GDM1 (cell line): ENCODE results near the gene SLC16A13.
A peak's percentile ranks its signal among the peaks of the same experiment; 100 is the strongest.

Experiments
- DNase-seq: peaks from one replicate; lab custom pipeline; 2025; lab: John Stamatoyannopoulos, UW

Gene SLC16A13

DNA sequence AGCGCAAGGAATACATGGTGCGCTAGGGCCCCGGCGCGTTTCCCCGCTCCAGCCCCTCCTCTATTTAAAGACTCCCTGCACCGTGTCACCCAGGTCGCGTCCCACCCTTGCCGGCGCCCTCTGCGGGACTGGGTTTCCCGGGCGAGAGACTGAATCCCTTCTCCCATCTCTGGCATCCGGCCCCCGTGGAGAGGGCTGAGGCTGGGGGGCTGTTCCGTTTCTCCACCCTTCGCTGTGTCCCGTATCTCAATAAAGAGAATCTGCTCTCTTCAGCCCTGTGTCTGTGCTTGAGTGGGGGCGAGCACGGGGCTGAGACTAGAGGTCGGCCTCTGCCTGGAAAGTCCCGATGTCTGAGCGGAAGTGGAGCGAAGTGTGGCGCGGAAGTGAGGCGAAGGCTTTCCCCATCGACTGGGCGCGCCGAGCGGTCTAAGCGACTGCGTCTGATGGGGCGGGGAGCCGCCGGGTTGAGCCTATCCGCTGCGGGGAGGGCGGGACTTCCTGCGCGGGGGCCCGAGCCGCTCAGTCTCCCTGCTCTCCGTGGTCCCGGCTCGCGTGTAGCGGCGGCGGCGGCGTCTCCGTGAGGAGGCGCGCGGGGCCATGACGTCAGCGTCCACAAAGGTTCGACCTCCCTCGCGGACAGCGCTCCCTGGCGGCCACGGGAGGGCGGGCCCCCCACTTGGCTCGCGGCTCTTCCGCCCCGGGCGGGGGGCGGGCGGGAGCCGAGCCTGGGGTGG is 21.4 kb upstream of the SLC16A13 start:
- DNase-seq = peak; percentile 98

DNA sequence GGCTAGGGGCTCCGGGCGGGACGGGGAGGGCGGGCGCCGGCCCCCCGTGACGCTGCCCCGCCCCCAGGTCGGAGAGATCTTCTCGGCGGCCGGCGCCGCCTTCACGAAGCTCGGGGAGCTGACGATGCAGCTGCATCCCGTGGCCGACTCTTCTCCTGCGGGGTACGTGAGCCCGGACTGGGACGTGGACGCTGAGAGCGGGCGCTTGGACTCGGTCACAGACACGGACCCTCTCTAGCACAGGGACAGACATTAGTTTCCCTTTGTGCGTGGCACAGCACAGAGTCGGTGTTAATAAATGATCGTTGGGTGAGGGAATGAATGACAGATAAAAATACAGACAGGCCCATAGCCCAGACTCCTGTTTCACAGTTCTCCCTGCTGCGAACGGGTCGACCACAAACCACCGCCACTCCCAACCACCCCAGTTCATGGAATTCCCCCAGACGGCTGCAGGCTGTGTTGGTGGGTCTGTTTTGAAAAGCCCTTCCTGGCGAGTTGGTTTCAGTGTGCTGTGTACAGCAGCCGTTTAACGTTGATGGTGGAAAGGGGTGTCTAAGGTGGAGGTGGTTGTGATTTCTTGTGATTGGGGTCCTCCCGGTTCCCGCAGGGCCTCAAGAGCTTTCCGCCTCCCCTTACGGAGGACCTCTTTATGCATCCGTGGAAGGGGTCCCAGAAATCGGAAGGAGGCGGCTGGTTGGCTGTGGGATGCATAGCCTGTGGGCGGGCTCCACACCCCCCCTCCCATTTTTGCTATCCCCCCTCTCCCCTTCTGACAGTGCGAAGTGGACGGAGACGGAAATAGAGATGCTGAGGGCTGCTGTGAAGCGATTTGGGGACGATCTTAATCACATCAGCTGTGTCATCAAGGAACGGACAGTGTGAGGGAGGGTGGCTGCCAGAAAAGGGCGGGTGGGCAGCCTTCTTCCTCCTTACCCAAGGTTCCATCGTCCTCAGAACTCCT is 20.5 kb upstream of the SLC16A13 start:
- no peak for DNase-seq

DNA sequence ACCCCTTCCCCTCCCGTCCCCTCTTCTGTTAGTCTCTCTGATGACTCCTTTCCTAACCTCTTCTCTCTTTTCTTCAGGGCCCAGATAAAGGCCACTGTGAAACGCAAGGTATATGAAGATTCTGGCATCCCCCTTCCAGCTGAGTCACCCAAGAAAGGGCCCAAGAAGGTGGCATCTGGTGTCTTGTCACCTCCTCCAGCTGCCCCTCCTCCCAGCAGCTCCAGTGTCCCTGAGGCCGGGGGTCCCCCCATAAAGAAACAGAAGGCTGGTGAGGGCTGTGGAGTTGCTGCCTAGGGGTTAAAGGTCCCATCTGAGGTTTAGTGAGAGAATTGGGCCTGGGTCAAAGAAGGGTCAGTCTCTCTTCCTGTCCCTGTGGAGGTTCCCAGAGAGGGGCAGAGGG is 19.4 kb upstream of the SLC16A13 start:
- no peak for DNase-seq

DNA sequence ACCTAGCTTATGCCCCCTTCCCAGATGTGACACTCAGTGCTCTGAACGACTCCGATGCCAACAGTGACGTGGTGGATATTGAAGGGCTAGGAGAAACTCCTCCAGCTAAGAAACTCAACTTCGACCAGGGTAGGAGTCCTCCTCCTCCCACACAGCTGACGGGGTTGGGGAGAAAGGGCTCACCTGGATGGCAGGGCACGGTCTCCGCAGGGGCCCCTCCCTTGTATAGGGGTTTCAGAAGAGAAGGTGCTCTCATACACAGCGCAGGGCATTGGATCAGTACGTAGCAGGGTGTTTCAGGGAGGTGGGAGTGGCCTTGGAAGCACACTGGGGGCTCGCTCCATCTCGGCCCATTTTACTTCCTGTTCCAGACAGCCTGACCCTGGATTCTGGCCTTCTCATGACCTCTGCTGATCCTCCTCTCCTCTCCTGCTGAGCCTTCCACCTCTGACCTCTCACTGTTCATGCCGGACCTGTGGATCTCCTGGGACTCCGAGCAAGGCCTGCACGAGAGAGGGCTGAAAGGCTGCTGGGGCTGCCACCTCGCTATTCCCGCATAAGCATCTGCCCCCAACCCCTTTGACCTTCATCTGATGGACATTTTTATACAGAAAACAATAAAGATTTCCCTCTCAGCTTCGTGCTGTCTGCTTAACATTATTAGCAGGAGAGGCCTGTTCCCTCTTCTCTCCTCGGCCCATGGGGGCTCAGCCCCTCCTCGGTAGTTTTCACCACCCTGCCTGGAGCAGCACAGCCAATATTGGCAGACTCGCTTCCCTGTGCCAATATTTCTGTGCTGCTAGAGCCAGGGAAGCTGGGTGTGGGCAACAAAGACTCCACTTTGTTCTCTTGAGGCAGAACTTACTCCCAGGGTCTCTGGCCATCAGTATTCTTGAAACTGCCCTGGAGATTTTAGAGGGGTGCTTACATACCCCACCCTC is 18.7 kb upstream of the SLC16A13 start:
- no peak for DNase-seq

DNA sequence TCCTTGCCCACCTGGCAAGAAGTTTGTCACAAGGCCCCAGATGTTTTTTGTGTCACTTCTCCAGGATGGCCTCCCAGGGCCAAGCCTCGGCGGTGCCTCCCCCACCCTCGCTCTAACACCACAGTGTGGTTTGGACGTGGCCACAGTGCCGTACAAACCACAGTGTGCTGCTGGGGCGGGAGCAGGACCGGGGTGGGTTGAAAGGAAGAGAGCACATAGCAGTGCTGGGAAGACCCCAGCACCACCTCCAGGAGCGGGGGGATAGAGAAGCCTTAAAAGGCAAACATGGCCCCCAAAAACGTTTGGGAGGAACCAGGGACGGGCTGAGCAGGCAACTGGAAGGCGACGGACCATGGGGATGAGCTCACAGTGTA is 18.0 kb upstream of the SLC16A13 start:
- peak; percentile 45 for DNase-seq

DNA sequence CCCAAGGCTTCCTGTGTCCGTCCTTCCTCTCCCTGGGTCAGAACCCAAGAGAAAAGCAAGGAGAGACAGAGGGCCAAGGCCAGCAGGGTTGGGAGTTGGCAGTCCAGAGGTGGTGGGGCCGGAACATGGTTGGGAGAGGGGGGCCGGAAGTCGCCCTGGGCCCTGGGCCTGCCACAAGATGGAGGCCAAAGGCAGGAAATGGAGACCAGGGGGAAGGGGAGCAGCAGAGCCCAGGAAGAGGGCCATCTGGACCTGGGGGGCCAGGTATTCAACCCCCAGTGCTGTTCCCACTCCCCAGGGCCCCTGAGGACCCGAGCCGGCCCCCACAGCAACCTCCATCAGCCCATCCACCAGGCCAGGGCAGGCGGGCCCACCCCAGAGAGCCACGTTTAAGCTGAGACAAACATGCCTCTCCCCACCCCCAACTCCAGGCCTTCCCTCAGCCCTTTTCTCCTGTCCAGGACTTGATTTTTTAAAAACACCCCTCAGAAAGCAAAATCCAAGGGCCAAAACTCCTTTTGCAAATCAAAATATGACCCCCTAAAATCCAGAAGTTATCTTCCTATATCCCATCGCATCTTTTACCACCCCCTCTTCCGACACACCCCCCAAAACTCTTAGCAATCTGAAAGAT is 17.4 kb upstream of the SLC16A13 start:
- no peak for DNase-seq

DNA sequence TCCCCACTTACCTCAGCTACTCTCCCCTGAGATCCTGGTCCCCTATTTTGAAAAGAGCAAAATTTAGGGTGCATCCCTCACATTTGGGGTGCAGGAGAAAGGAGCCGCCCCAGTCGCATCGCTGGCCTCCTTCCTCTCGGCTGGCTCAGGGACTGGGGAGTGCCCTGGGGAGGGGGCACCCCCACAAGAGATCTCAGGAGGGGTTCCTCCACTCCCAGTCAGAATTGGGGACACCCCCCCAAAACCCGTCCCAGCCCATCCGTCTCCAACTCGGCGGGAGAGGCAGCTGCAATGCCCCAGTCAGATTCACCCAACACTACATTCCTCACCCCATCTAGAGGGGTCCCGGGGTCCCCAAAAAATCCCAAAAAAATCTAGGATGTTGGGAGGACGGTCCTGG is 16.4 kb upstream of the SLC16A13 start:
- no peak for DNase-seq

DNA sequence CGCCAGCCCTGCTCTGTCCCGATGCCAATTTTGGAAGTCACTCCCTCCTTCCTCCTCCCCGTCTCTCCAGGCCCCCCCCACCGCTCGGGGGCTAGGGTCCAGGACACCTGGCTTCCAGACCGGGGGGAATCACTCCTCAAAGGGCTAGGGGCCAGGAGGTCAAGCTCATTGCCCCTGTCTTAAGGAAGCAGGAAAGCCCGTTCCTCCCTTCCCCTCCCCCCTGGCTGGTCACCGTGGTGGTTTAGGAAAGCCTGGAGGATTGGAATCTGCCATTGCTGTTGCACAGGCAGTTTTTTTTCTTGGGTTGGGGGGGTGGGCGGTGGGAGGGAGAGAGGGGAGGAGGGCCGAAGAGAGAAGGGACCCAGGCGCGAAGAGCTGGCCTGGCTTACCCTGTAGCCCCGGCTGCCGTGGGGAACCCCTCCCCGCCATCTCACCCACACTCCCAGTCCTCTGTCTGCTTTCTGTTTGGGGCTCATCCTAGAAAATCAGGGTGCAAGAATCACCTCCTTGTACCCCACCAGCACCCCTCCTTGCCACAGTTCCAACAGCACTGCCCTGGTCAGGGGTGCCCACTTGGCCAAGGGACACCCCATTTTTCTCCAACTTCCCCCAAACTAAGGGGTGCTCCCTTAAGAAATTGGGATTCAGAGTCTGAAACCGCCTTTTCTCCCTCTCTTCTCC is 15.8 kb upstream of the SLC16A13 start:
- no peak for DNase-seq

DNA sequence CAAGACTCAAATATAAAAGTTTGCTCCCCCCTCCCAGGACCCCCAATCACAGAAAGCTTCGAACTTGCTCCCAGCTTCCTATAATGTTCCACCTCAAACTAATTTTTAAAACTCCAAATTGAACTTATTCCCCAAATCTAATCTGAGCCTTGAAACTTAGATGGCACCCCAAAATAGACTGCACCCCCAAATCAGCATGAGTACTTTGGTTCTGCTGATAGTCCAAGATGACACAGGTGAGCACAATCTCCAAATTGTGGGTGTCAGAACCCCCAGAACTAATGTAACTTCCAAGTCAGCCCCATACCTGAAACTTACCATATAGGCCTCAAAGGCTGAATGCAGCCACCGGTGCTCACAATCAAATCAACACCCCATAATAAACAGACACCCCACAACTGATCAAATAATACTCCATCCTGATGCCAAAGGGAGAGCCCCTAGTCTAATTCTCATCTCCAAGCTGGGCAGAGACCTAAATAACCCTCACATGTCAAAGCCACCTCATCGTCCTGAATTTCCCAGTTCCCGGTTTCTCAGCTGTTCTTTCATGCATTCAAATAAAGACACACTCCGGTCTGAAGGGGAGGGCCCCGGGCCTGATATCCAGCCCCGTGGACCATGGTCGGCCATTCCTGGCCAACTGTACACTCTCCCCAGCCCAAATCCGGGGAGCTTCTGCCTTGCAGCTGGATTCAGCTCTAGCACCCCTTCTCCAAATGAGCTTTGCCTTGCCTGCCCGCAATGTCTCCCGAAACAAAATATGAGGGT is 14.7 kb upstream of the SLC16A13 start:
- no peak for DNase-seq

DNA sequence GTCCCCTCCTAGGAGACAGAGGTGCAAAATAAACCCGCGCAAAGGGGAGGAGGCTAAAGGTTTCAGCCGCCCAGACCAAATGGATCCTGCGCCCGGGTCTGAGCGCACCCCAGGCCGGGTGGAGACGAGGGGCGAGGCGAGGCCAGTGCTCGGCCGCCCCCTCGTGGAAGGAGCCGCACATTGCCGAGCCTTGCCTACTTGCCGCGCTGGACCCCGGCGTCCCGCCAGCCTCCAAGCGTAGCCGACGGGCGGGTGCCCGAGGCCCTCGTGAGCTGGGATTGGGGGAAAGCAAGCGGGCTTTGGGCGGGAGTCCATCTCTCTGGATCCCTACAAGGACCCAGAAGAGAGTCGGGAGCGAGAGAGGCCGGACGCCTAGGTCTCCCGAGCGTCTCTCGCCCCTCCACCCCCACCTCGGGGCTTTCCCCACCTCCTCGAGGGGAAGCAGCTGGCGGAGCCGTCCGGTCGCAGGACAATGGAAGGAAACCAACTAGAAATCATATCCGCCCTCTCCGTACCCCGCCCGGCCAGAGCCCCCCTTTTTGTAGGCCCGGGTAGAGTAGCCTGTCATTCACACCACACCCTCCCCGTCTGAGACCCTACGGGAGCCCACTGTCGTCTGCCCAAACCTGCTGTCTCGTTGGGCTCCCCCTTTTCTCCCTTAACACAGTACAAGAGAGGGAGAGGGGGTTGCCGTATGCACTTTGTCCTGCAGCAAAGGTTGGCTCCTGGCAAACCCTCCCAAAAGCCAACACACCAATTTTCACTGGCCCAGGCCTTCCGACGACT is 13.6 kb upstream of the SLC16A13 start:
- DNase-seq = peak; percentile 73

DNA sequence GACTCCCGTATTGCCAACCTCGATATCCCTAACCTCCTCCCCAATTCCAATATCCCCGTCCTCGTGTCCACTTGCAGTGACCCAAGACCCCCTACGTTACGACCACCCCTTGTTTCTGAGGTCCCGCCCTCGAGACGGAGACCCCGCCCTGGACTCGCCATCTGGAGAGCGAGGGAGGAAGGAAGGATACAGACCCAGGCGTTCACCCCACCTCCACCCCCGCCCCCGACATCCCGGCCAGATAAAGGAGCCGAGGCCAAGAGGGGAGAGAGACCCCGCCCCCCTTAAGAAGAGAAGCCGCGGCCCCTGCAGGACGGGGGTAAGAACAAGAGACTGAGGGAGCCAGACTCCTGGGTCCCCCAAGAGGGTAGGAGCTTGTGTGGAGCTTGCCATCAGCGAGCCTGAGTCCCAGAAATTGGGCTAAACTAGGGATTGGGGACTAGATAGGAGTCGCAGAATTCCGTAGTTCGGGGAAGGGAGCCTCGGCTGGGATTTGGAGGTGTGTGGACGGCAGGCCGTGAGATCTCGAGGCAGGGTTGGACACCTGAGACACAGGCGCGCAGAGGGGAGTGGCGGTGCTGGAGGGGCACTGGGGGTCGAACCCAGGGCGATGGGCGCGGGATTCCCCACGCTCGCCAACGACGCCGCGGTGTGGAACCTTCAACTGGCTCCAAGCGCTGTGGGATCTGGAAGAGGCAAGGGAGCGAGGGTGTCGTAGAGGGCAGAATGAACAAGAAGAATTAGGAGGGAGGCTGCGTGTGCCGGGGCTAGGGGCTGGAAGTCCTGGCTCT is 12.8 kb upstream of the SLC16A13 start, which contains the start of gene BCL6B:
Gene BCL6B (plus strand): TSS at position 270 of the 791 bp plus-strand sequence. CDS start 622 bp downstream, outside the sequence.
- no peak for DNase-seq

DNA sequence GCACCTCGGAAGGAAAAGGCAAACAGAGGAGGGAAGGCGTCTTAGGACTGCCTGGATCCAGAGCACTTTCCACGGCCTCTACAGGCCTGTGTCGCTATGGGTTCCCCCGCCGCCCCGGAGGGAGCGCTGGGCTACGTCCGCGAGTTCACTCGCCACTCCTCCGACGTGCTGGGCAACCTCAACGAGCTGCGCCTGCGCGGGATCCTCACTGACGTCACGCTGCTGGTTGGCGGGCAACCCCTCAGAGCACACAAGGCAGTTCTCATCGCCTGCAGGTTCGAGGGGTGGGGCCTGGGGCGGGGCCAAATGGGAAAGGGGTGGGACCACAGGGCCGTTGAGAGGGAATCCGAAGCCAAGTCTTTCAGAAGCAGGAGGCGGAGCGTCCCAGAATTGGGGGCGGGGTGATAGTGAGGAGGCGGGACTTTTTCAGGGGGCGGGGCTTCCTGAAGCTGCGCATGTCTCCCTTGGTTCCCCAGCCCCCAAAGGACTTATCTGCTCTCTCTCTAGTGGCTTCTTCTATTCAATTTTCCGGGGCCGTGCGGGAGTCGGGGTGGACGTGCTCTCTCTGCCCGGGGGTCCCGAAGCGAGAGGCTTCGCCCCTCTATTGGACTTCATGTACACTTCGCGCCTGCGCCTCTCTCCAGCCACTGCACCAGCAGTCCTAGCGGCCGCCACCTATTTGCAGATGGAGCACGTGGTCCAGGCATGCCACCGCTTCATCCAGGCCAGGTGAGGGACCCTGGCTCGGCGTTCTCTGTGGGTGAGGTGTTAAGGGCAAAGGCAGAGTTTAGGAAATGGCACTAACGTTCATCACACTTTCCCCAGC is 12.0 kb upstream of the SLC16A13 start:
- no peak for DNase-seq

DNA sequence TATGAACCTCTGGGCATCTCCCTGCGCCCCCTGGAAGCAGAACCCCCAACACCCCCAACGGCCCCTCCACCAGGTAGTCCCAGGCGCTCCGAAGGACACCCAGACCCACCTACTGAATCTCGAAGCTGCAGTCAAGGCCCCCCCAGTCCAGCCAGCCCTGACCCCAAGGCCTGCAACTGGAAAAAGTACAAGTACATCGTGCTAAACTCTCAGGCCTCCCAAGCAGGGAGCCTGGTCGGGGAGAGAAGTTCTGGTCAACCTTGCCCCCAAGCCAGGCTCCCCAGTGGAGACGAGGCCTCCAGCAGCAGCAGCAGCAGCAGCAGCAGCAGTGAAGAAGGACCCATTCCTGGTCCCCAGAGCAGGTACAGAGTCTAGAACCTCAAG is 11.4 kb upstream of the SLC16A13 start:
- DNase-seq = no peak

DNA sequence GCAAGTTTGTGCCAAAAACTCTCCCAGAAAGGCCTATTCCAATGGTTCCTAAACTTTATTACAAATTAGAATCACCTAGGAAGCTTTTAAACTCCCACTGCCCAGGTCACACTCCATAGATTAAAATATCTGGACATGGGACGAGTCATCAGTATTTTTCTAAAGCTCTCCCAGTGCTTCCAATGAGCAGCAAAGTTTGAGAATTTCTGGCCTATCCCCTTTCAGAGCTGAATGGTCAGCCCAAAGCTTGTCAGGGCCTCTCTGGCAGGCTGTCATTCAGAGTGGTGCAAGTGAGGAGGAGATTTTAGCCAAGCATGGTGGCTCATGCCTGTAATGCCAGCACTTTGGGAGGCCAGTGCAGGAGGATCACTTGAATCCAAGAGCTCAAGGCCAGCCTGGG is 10.6 kb upstream of the SLC16A13 start:
- no peak for DNase-seq

DNA sequence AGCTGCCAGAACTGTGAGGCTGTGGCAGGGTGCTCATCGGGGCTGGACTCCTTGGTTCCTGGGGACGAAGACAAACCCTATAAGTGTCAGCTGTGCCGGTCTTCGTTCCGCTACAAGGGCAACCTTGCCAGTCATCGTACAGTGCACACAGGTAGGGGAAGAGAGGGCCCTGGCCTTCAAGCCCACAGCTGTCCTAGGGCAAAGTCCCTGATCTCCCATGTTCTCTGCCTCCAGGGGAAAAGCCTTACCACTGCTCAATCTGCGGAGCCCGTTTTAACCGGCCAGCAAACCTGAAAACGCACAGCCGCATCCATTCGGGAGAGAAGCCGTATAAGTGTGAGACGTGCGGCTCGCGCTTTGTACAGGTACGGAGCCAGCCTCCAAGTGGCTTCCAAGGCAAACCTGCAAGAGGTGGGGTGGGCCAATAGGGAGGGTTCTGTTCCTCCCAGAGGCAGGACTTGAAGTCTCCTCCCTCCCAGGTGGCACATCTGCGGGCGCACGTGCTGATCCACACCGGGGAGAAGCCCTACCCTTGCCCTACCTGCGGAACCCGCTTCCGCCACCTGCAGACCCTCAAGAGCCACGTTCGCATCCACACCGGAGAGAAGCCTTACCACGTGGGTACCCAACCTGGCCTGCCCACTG is 9.2 kb upstream of the SLC16A13 start:
- DNase-seq = no peak

DNA sequence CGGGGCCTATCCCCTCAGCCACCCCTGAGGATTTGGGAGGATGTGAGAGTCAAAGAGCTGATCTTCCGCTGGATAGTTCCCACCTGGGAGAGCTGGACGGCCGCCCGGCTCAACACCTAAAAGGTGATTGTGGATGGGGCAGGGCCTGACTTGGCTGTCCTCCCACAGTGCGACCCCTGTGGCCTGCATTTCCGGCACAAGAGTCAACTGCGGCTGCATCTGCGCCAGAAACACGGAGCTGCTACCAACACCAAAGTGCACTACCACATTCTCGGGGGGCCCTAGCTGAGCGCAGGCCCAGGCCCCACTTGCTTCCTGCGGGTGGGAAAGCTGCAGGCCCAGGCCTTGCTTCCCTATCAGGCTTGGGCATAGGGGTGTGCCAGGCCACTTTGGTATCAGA is 8.5 kb upstream of the SLC16A13 start:
- DNase-seq = no peak

DNA sequence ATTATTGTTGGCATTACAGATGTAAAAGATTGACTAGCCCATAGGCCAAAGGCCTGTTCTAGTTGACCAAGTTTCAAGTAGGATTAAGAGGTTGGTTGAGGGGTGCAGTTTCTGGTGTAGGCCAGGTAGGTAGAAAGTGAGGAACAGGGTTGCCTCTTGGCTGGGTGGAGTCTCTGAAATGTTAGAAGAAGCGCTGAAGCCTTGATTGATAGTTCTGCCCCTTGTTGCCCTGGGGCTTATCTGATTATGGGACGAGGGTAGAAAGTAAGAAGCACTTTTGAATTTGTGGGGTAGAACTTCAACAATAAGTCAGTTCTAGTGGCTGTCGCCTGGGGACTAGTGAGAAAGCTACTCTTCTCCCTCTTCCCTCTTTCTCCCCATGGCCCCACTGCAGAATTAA is 6.7 kb upstream of the SLC16A13 start:
- DNase-seq = no peak
